PFSK-1 (cell line): ENCODE results near the gene NAALADL2.

ENCODE experiments used
- FOXP2 ChIP-seq: optimal IDR thresholded peaks from 2 replicates; pipeline ENCODE3; 2011; ENCODE audit warnings: borderline replicate concordance, control low read depth, inconsistent platforms; ENCODE audit not compliant: insufficient read depth; ENCODE audit errors: extremely low read length, extremely low read depth
- POLR2AphosphoS5 ChIP-seq: IDR thresholded peaks from 2 replicates; pipeline ENCODE4 v1.6.1; 2012; ENCODE audit warnings: low read depth, mild to moderate bottlenecking, control low read depth, low read length, moderate library complexity
- REST ChIP-seq, 2 experiments: IDR thresholded peaks; 2 replicates each; pipeline versions ENCODE4 v1.6.1 to v1.8.0; 2011 to 2012; ENCODE audit warnings: low read depth in 2 of 2, low read length in 2 of 2, control low read depth in 1 of 2, inconsistent platforms in 1 of 2, mild to moderate bottlenecking in 1 of 2, moderate library complexity in 1 of 2; ENCODE audit not compliant: insufficient read depth in 1 of 2
- SIN3A ChIP-seq: IDR thresholded peaks from 2 replicates; pipeline ENCODE4 v1.6.1; 2012; ENCODE audit warnings: mild to moderate bottlenecking, low read length, moderate library complexity, borderline replicate concordance; ENCODE audit not compliant: insufficient read depth
- TAF1 ChIP-seq: IDR thresholded peaks from 2 replicates; pipeline ENCODE4 v1.6.1; 2012; ENCODE audit warnings: low read length, control low read depth, borderline replicate concordance; ENCODE audit not compliant: insufficient read depth

The NAALADL2 gene

GRCh38 chr3:175399156-175399840, 540.2 kb downstream of the NAALADL2 start:
- no peak for TF ChIP-seq FOXP2

GRCh38 chr3:175404027-175404426, 544.9 kb downstream of the NAALADL2 start:
- no peak for TF ChIP-seq FOXP2
- no peak for TF ChIP-seq POLR2AphosphoS5
- TF ChIP-seq TAF1: no peak
- no peak for TF ChIP-seq SIN3A
- no peak for TF ChIP-seq REST (IDR thresholded peaks at IDR 0.05; ENCODE audit: insufficient read depth in 1 of 2, low read depth in 2 of 2, low read length in 2 of 2)

GRCh38 chr3:175404621-175405020, 545.5 kb downstream of the NAALADL2 start:
- TF ChIP-seq POLR2AphosphoS5 (no peak), SIN3A (no peak), REST (IDR thresholded peaks at IDR 0.05; ENCODE audit: insufficient read depth in 1 of 2, low read depth in 2 of 2, low read length in 2 of 2) (no peak), FOXP2 (no peak), TAF1 (no peak)

GRCh38 chr3:175410251-175410650, 551.1 kb downstream of the NAALADL2 start:
- TF ChIP-seq TAF1 (no peak), SIN3A (no peak), REST (IDR thresholded peaks at IDR 0.05; ENCODE audit: insufficient read depth in 1 of 2, low read depth in 2 of 2, low read length in 2 of 2) (no peak), POLR2AphosphoS5 (no peak), FOXP2 (no peak)

DNA sequence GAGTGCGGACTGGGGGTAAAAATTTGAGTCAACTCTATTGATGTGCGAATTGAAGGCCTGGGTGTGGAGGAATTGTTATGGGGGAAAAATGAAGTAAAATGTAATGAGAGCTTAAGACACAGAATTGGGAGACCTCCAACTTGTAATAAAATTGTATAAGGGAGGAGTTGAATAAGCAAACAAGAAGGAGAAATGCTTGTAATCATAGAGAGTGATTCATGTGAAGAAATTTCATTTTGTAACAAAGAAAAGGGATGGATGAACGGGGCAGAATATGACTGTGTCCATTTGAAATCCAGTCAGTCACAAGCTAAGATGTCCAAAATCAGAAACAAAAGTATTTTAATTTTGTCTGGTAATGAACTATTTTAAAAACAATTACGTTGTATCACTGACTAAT, 552.3 kb downstream of the NAALADL2 start:
- no peak for TF ChIP-seq FOXP2

- no peak for TF ChIP-seq POLR2AphosphoS5
- no peak for TF ChIP-seq TAF1
- no peak for TF ChIP-seq SIN3A
- no peak for TF ChIP-seq REST (IDR thresholded peaks at IDR 0.05; ENCODE audit: insufficient read depth in 1 of 2, low read depth in 2 of 2, low read length in 2 of 2)
These were observed 552.8 kb downstream of the NAALADL2 start for GRCh38 chr3:175411946-175412345.
